Measurements from ENCODE around the gene MAP3K12.
"Not testable (repeated sequence)": the region's sequence is repeated elsewhere in the genome, so short reads cannot be mapped to it uniquely, and the experiment has no call there.

The MAP3K12 gene

DNA sequence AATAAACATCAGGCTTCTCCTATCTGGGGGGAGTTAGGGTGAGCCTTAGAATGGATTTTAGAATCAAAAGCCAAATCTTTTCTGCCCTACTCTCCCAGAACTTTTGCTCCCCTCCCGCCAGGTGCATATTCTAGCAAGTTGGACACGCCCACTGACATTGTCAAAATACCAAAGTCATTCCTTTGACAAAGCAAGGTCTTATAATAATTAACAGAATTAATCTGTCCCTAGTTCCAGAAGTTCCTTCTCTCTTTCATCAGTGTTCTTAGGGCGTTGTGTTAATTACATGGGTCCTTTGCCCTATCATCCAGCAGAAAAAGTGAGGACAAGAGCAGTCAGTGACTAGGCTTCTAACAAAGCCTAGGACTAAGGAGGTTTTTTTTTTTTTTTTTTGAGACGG, 55.3 kb downstream of the MAP3K12 start:
- Histone ChIP-seq H3K27ac (peak overlapping the region; percentile 96), H3K9me3 (no peaks in the 10 kb centered on the region), H3K36me3 (peaks cover 59% of the 10 kb centered on the region), H3K4me3 (ENCODE audit: low read depth in 1 of 2, low read length in 1 of 2) (peak overlapping the region in 1 of 2 experiments; percentile 96), H3K27me3 (no peaks in the 10 kb centered on the region), H3K4me1 (ENCODE audit: control insufficient read depth in 1 of 2, insufficient read depth in 1 of 2, low read depth in 1 of 2, low read length in 1 of 2) (peaks cover 44 to 53% of the 10 kb centered on the region in 2 experiments)
- TF ChIP-seq, protein P1, sequence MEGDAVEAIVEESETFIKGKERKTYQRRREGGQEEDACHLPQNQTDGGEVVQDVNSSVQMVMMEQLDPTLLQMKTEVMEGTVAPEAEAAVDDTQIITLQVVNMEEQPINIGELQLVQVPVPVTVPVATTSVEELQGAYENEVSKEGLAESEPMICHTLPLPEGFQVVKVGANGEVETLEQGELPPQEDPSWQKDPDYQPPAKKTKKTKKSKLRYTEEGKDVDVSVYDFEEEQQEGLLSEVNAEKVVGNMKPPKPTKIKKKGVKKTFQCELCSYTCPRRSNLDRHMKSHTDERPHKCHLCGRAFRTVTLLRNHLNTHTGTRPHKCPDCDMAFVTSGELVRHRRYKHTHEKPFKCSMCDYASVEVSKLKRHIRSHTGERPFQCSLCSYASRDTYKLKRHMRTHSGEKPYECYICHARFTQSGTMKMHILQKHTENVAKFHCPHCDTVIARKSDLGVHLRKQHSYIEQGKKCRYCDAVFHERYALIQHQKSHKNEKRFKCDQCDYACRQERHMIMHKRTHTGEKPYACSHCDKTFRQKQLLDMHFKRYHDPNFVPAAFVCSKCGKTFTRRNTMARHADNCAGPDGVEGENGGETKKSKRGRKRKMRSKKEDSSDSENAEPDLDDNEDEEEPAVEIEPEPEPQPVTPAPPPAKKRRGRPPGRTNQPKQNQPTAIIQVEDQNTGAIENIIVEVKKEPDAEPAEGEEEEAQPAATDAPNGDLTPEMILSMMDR (IDR thresholded peaks at IDR 0.05), result no peak

DNA sequence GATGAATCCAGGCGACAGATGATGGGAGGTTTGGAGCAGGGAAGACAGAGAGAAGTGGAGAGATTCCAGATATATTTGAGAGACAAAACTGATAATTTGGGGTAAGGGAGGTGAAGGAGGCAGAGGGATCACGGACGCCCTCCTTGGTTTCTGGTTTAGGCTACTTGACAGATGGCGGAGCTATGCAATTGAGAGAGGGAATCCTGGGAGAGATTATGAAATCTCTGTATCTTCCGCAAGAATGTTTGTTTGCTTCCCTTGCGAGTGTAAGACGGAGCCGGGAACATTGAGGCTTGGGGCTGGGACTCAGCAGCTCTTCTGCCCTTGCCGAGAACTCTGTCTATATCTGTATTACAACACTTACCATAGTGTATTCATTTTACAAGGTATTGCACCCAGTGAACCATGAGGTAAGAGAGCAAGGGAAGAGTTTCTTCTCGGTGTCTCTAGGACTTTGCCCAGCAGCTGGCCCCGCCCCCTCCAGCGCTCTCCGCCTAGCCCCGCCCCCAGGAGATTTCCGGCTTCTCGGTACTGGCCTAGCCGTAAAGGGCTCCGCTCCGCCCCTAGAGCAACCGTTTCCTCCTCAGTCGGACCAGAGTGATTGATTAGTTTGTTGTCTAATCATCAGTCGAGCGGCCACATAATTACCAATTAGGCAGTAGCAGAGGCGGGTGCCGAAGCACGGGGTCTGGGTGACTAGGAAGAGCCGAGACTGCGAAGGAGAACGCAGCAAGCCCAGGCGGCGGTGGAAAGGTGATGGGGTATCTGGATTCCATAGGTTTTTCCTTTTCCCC, 58.0 kb downstream of the MAP3K12 start, which contains the start of gene PRR13:
TSS of gene PRR13 (plus strand) at position 695 of the 794 bp plus-strand sequence. CDS start 981 bp downstream, outside the sequence.
- Histone ChIP-seq H3K27ac (peak within 1 kb of the TSS; percentile 96), H3K4me1 (ENCODE audit: control insufficient read depth in 1 of 2, insufficient read depth in 1 of 2, low read depth in 1 of 2, low read length in 1 of 2) (peaks cover 44 to 53% of the 10 kb centered on the region in 2 experiments), H3K4me3 (ENCODE audit: low read depth in 1 of 2, low read length in 1 of 2) (peak within 1 kb of the TSS; percentile 94 to 96), H3K9me3 (no peaks in the 10 kb centered on the region), H3K27me3 (no peaks in the 10 kb centered on the region), H3K36me3 (peaks cover 35% of the 10 kb centered on the region)
- TF ChIP-seq, protein P1 (IDR thresholded peaks at IDR 0.05), result peak; percentile 38

GRCh38 chr12:53439582-53439981, 59.7 kb downstream of the MAP3K12 start:
- Histone ChIP-seq H3K36me3 (peaks cover 18% of the 10 kb centered on the region), H3K4me1 (ENCODE audit: control insufficient read depth in 1 of 2, insufficient read depth in 1 of 2, low read depth in 1 of 2, low read length in 1 of 2) (peaks cover 38 to 48% of the 10 kb centered on the region in 2 experiments)
- H3K27me3 ChIP-seq; H3K4me3 ChIP-seq (ENCODE audit: low read depth in 1 of 2, low read length in 1 of 2); H3K27ac ChIP-seq; H3K9me3 ChIP-seq: not testable (repeated sequence)

DNA sequence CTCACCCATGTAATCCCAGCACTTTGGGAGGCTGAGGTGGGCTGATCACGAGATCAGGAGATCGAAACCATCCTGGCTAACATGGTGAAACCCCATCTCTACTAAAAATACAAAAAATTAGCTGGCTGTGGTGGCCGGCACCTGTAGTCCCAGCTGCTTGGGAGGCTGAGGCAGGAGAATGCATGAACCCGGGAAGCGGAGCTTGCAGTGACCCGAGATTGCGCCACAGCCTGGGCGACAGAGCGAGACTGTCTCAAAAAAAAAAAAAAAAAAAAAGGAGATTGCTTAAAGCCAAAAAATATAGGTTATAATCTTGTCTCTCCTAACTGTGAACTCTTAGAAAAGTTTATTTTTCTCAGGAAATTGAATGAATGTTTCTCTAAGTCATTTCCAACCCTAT, 63.9 kb downstream of the MAP3K12 start:
- H3K4me1 ChIP-seq (ENCODE audit: control insufficient read depth in 1 of 2, insufficient read depth in 1 of 2, low read depth in 1 of 2, low read length in 1 of 2), result peaks cover 10 to 19% of the 10 kb centered on the region in 2 experiments
- not testable (repeated sequence) for H3K36me3 ChIP-seq; H3K27me3 ChIP-seq; H3K4me3 ChIP-seq (ENCODE audit: low read depth in 1 of 2, low read length in 1 of 2); H3K27ac ChIP-seq; H3K9me3 ChIP-seq

GRCh38 chr12:53431187-53431586, 68.1 kb downstream of the MAP3K12 start:
- H3K9me3 ChIP-seq, result no peaks in the 10 kb centered on the region
- no peak overlapping the region for H3K27ac ChIP-seq
- no peak overlapping the region for H3K4me3 ChIP-seq (ENCODE audit: low read depth in 1 of 2, low read length in 1 of 2)
- H3K4me1 ChIP-seq (ENCODE audit: control insufficient read depth in 1 of 2, insufficient read depth in 1 of 2, low read depth in 1 of 2, low read length in 1 of 2), result peaks cover 19 to 25% of the 10 kb centered on the region in 2 experiments
- no peaks in the 10 kb centered on the region for H3K27me3 ChIP-seq
- TF ChIP-seq, protein P1 (IDR thresholded peaks at IDR 0.05), result no peak
- no peaks in the 10 kb centered on the region for H3K36me3 ChIP-seq

GRCh38 chr12:53430116-53430515, 69.1 kb downstream of the MAP3K12 start:
- no peaks in the 10 kb centered on the region for H3K36me3 ChIP-seq
- peaks cover 13 to 18% of the 10 kb centered on the region in 2 experiments for H3K4me1 ChIP-seq (ENCODE audit: control insufficient read depth in 1 of 2, insufficient read depth in 1 of 2, low read depth in 1 of 2, low read length in 1 of 2)
- H3K27ac ChIP-seq, result no peak overlapping the region
- H3K27me3 ChIP-seq, result no peaks in the 10 kb centered on the region
- H3K9me3 ChIP-seq, result no peaks in the 10 kb centered on the region
- H3K4me3 ChIP-seq (ENCODE audit: low read depth in 1 of 2, low read length in 1 of 2), result no peak overlapping the region
- TF ChIP-seq, protein P1 (IDR thresholded peaks at IDR 0.05), result no peak

Data from neutrophil (primary cell).